Activated CD4-positive, alpha-beta T cell treated with anti-CD3 and anti-CD28 coated beads, Interleukin-2, Interleukin-6, amounts not matched to agents 100 ng/mL and 50 ng/mL, durations not matched to agents 16 hours and 8 hours (primary cell): ENCODE data around the gene NAT8L.

Source experiments
- DNase-seq: peaks from one replicate; pipeline ENCODE4 v3.0.0-alpha.2; 2020

The NAT8L gene

GRCh38 chr4:2096073-2096609 lies 37.0 kb downstream of the NAT8L start:
- no peak for DNase-seq

- no peak for DNase-seq
Measured at GRCh38 chr4:2101346-2102044, 42.4 kb downstream of the NAT8L start.

GRCh38 chr4:2102045-2102883 lies 43.1 kb downstream of the NAT8L start:
- no peak for DNase-seq

GRCh38 chr4:2103127-2103842 lies 44.2 kb downstream of the NAT8L start:
- DNase-seq: no peak

GRCh38 chr4:2103843-2104547 lies 44.9 kb downstream of the NAT8L start:
- no peak for DNase-seq

- no peak for DNase-seq
Measured at GRCh38 chr4:2104556-2105345, 45.6 kb downstream of the NAT8L start.

GRCh38 chr4:2105559-2105958 lies 46.4 kb downstream of the NAT8L start:
- no peak for DNase-seq

GRCh38 chr4:2116687-2117400 lies 57.7 kb downstream of the NAT8L start:
- DNase-seq: no peak
